ENCODE data around the gene BRD3OS.

Gene BRD3OS

DNA sequence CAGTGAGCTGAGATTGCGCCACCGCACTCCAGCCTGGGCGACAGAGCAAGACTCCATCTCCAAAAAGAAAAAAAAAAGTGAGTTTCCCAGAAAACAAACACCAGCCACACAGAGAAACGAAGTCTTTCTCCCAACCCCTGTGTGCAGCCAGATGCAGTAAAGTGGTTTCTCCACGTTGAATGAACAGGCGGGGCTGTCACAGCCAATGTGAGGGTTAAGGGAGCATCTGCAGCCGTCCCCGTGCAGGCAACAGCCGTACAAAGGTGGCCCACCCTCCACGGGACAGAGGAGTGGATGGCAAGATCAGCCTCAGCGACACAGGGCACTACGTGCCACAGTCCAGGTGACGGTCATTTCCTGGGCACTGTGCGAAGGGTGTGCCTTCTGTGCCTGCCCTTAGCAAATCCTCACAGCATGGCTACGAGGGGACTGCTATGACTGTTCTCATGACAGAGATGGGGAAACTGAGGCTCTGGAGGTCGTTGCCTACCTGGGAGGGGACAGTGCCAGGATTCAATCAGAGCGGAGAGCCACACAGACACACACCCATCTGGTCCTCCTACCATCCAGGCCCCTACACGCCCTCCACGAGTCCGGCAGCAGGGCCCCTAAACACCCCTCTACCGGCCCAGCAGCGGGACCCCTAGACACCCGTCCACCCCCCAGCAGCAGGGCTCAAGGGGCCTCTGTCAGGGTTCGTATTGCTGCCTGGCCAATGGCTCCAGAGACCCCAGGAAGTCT lies 35.5 kb upstream of the BRD3OS start:
- no peak for FAIRE-seq

DNA sequence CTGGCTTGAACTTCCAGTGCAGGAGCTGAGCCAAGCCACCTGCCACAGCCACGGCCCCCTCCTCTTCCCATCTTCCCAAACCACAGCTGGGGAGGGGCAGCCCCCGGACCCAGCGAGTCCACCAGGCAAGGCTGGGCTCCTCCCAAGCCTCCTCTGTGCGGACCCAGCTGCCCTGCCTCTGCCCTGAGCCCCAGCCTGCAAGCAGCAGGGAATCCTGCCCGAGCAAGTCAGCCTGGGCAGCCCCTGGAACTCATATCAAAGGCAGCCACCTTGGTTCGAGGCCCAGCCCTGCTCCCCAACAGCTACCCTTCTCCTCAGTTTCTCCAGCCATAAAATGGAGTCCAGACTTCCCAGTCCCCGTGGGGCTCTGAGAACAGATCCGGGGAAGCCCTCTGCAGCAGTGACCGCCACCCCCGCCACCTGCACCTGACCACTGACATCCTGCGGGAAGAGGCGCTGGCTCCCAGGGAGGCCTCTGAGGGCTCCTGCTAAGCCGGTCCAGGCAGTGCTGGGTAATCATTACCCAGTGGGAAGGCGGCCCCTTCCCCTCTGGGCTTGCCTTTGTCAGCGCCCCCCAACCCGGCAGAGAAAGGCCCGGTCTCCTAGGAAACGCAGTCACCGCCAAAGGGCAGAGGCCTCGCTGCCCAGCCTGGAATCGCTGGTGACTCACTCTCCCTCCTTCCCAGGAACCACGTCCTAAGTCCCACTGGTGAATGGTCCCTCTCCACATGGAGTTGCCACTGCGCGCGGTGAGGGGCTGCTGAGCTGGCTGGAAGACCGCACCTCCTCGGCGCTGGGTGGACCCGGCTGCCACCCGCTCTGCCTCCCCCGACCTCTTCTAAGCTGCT lies 34.7 kb upstream of the BRD3OS start:
- FAIRE-seq = no peak

- no peak for FAIRE-seq
Observed at GRCh38 chr9:133991214-133991921, 33.9 kb upstream of the BRD3OS start.

DNA sequence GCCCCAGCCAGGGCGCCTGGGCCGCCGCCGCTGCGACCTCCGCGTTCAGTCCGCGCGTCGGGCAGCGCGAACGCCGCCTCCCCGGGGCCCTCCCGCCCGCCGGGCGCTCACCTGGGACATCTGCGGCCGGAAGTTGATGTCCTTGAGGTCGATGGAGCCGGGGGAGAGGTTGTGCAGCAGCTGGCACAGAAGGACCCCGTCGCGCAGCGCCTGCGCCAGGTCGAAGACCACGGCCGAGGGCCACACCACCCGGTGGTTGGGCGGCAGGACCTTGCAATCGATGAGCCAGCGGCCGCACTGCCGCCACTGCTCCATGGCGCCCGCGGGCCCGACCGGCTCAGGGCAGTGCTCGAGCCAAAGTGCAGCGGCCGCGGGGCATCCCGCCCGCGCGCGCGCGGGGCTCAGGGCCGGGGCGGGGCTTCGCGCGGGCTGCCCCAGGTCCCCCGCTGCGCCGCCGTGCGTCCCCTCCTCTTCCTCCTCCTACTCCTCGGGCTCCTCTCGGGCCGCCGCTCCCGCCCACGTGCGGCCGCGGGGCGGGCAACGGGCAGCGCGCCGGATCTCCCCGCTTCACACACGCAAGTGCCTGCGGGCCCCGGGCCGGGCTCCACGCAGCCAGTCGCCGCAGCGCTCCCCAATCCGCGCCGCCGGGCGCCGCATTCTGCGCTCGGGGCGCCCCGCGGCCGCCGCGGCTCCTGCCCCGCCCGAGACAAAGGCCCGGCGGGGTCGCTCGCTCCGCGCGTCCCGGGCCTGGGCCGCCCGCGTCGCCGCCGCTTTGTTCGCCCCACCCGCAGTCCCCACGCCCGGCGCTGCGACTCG lies 33.1 kb upstream of the BRD3OS start, which contains the start of gene VAV2:
Gene VAV2 (minus strand): TSS at position 361 of the 816 bp plus-strand sequence. CDS start 46 bp downstream, at position 315.
- FAIRE-seq = no peak

DNA sequence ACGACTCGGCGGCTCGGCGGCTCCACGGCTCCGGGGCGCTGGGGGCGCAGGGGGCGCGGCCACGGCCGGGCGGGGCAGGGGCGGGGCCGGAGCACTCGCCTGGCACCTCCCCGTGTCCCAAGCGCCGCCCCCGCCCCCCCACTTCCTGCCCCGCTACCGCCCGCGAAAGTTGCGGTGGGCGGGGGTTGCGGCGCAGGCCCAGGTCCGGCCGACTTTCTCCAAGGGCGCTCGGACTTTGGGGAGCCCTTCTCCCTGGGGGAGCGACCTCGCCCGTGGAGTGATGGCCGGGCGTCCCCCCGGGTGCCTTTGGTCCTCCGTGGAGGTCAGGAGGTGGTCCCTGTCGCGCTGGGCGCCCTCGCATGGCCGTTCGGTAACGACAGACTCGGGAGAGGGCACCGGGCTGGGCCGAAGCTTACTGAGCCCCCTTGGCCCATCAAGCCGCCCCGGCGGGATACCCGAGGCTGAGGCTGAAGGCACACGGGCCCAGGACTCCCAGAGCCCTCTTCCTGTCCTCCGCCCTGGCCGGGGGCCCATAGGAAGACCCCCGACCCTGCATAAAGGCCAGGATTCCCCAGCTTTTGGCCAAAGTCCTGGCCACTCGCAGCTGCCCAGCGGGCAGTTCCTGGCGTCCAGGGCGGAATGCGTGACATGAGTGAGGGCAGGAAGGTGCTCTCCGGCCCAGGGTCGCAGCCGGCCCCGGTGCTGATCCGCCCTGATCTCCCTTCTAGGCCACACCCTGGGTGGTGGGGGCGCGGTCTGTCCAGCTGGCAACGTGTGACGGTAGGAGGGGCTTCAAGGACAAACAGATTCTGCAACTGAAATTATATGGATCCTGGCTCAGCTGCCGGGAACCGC lies 32.3 kb upstream of the BRD3OS start:
- FAIRE-seq = no peak

GRCh38 chr9:133993635-133994253 lies 31.5 kb upstream of the BRD3OS start:
- FAIRE-seq = no peak

DNA sequence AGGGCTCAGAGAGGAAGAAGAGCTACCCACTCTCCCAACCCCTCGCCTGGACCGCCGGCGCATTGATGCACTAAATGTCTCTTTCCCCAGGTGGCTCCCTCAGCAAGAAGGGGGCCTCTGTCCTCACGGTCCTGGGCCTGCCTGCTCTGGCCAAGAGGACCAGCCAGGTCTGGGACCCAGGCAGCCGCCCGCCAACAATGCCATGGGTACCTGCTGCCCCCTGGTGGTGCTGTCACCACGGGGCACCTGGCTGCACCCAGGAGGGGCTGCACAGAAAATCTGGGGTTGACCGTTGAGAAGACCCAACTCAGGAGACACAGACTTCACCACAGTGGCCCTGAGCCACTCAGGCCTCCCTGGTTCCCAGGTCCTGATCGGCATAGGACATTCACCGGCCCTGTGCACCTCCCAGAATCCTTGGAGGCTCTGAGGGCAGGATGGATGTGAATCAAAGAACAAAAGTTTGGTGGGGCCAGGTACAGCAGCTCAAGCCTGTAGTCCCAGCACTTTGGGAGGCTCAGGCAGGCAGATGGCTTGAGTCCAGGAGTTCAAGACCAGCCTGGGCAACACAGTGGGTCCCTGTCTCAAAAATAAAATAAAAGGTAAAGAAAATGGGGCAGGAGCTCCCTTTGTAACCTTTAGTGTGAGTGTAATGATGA lies 30.8 kb upstream of the BRD3OS start:
- FAIRE-seq = no peak

DNA sequence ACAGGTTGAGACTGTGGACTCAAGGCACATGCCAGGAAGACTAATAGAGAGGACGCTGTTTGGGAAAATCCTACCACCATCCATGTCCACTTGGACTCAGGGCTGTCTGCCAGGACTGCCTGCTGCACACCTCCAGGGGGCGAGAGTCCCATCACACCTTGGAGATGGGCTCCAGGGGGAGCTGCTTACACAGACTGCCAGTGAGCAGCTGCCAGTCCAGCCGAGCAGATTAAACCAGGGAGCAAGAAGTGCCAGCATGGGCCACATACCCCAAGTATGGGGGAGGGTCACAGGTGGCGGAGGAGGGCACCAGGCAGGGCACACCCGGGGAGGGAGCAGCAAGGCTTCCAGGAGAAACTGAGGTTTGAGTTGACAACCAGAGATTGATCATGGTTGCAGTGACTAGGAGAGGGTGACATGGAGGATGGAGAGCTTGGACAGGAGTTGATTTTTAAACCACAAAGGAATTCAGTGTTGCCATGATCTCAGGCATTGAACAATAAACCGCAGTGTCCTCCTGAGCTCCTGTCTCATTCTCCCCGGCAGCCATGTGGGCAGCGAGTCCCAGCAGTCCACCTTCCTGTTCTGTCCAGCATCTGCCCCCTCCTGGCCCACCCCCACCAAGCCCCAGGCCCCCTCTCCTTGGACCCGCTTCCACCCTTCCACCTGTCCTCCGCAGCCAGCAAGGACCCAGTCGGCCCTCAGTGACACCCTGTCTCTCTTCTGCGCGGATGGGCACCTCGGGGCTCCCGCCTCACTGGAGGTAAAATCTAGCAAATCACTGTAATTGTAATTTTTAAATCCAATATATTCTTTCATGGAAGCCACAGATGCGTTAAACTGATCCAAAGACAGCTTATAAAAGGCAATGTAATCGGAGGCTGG lies 30.0 kb upstream of the BRD3OS start:
- no peak for FAIRE-seq

- no peak for FAIRE-seq
Observed at GRCh38 chr9:133996531-133997520, 28.5 kb upstream of the BRD3OS start.

DNA sequence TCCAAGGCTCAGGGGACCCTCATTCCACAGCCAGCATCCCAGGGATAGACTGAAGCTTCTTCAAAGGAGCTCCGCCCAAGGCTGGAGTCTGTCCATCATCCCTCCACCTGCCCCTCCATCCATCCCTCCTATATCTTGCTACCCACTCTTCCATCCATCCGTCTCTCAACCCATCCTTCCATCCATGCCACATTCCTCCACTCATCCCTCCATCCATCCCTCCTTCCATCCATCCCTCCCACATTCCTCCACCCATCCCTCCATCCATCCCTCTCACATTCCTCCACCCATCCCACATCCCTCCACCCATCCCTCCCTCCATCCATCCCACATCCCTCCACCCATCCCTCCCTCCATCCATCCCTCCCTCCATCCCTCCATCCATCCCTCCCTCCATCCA lies 27.7 kb upstream of the BRD3OS start:
- FAIRE-seq = no peak

DNA sequence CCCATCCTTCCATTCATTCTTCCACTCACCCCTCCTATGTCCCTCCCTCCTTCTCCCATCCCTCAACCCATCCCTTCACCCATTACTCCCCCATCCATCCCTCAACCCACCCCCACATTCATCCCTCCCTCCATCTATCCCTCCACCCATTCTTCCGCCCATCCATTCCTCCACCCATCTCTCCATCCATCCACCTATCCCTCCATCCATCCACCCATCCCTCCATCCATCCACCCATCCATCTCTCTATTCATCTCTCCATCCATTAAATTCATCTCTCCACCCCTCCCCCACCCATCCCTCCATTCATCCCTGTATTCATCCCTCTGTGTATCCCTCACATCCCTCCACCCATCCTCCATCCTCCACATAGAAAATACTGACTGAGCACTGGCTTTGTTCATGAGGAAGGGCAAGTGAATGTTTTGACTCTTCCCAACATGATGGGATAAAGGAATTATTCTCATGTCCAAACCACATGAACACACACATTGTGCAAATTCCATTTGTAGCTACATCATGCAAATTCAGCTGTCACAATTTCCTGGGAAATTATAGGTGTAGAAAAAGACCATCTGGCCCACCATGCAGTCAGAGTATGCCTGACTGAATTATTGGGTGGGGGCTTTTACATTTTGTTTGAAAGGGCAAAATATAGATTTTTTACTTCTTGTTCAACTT lies 26.2 kb upstream of the BRD3OS start:
- no peak for FAIRE-seq

GRCh38 chr9:133999851-134000265 lies 25.4 kb upstream of the BRD3OS start:
- FAIRE-seq = no peak

- FAIRE-seq = no peak
Observed at GRCh38 chr9:134002796-134003195, 22.5 kb upstream of the BRD3OS start.

- FAIRE-seq = no peak
Observed at GRCh38 chr9:134003237-134003636, 22.0 kb upstream of the BRD3OS start.

- FAIRE-seq = no peak
Observed at GRCh38 chr9:134004131-134004873, 21.0 kb upstream of the BRD3OS start.

DNA sequence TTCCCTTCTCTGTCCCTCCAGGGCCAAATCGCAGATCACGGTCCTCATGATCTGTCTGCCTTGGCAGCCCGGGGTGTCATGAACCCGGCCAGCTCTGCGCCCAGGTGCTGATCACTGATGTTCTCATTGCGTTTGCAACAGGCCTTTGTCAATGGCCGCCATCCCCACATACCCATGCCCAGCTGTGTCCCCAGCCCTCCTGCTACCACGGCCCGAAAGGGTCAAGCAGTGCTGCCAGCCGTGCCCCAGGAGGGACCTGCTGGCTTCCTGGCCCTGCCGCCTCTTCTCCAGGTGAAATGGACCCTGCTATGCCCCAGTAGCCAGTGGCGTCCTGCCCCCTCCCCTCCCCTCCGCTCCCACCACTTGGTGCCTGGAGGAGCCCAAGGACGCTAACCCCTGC lies 20.4 kb upstream of the BRD3OS start:
- no peak for FAIRE-seq

DNA sequence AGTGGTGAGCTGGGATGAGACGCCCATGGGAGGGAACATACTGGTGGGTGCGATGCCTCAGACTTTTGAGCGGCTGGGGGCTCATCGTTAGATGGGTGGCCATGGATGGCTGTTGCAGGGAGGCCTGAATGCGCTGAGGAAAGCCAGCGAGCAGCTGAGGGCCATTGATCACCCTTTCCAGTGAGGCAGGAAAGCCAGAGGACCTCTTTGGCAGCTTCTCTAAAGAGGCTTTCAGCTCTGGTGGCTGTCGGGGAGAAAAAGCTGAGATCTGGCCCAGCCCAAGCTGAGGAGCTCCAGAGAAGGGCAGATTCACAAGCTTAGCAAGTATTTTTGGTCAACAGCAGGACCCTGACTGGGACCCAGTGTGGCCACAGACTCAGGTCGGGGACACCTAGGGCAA lies 19.9 kb upstream of the BRD3OS start:
- no peak for FAIRE-seq
